WTC11 (cell line): ENCODE measurements around the gene UBE2D2.

Source experiments
- ARID4B ChIP-seq: sonication (generic); formaldehyde crosslinking; IDR thresholded peaks from 2 replicates; pipeline ENCODE4 v1.8.0; 2023; ENCODE audit warnings: missing genetic modification reagents, mild to moderate bottlenecking, borderline replicate concordance
- ATF6 ChIP-seq: sonication (generic); formaldehyde crosslinking; IDR thresholded peaks from 2 replicates; pipeline ENCODE4 v1.8.1; 2023; ENCODE audit warnings: mild to moderate bottlenecking, missing genetic modification reagents
- CTCF ChIP-seq: fragments of 200-600 bp; IDR thresholded peaks from 2 replicates; pipeline ENCODE4 v1.8.0; 2022; ENCODE audit warnings: antibody characterized with exemption
- E2F4 ChIP-seq: sonication (generic); formaldehyde crosslinking; IDR thresholded peaks from 2 replicates; pipeline ENCODE4 v1.8.1; 2022; ENCODE audit warnings: low read depth, mild to moderate bottlenecking, moderate library complexity, missing genetic modification reagents, borderline replicate concordance
- ESRRA ChIP-seq: sonication (generic); formaldehyde crosslinking; IDR thresholded peaks from 2 replicates; pipeline ENCODE4 v1.8.1; 2022; ENCODE audit warnings: mild to moderate bottlenecking, missing genetic modification reagents, borderline replicate concordance
- HMGXB4 ChIP-seq: sonication (generic); formaldehyde crosslinking; IDR thresholded peaks from 2 replicates; pipeline ENCODE4 v1.8.1; 2023; ENCODE audit warnings: mild to moderate bottlenecking, moderate library complexity, missing genetic modification reagents
- MLX ChIP-seq: sonication (generic); formaldehyde crosslinking; IDR thresholded peaks from 2 replicates; pipeline ENCODE4 v1.8.1; 2023; ENCODE audit warnings: mild to moderate bottlenecking, missing genetic modification reagents, moderate library complexity
- USF2 ChIP-seq: sonication (generic); formaldehyde crosslinking; IDR thresholded peaks from 2 replicates; pipeline ENCODE4 v1.8.1; 2023; ENCODE audit warnings: mild to moderate bottlenecking, missing genetic modification reagents, moderate library complexity
- ZBTB43 ChIP-seq: sonication (generic); formaldehyde crosslinking; IDR thresholded peaks from 2 replicates; pipeline ENCODE4 v1.8.1; 2023; ENCODE audit warnings: mild to moderate bottlenecking, missing genetic modification reagents

- TF ChIP-seq CTCF (0 out of 2 replicates have a peak, but pooled peaks have one; percentile 34), MLX (CRISPR knock-in tag) (no peak), ARID4B (no peak), E2F4 (no peak), ZBTB43 (no peak), ESRRA (no peak), HMGXB4 (CRISPR knock-in tag) (no peak), ATF6 (CRISPR knock-in tag) (no peak), USF2 (no peak)
Observed at GRCh38 chr5:139635606-139636206, 74.6 kb downstream of the UBE2D2 start.
